ENCODE measurements around the gene AK5. TPM values are rescaled to one million over a fixed set of nuclear protein-coding genes. Genes with fewer than 3 reads are reported as not detected.

The AK5 gene
- polyA plus RNA-seq, 12 donors: 6.1 to 14.5 (median 10.2) TPM; not detected in 1

GRCh38 chr1:77540501-77541161 is 258.8 kb downstream of the AK5 start:
- no peak for DNase-seq

GRCh38 chr1:77541162-77541545 is 259.3 kb downstream of the AK5 start:
- DNase-seq: no peak

- no peak for DNase-seq
Measured at GRCh38 chr1:77542813-77543420, 261.1 kb downstream of the AK5 start.

- no peak for DNase-seq
Measured at GRCh38 chr1:77543822-77544448, 262.1 kb downstream of the AK5 start.

DNA sequence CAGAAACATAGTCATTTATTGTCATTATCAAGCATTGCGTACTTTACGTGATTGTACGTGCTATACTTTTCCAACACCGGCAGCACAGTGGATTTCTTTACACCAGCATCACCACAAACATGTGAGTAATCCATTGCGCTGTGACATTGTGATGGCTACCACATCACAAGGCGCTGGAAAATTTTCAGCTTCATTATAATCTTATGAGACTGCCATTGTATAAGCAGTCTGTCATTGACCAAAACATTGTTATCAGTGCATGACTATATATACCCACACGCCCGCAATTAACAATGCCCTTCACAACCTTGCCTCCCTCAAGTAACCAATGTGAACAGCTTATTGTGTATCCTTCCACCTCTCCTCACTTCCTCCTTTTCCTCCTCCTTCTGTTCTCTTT is 263.0 kb downstream of the AK5 start:
- DNase-seq: no peak

DNA sequence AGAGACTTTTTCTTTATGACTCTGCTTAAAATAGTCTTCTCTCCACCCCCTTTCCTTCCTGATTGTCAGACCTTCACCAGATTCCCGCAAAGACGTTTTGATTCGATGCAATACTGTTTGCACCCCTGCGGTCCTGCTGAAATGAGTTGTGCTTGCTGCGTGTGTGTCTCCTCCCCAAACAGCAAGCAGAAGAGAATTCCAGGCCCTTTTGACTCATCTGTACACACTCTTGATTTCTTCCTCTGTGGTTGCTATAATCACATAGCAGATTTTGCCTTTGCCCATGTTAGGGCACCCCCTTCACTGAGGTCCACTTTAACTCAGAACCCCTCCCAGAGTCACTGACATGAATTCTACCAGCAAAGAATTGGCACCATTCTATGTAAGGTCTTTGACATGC is 264.2 kb downstream of the AK5 start:
- no peak for DNase-seq

GRCh38 chr1:77546890-77547289 is 265.1 kb downstream of the AK5 start:
- DNase-seq: no peak

GRCh38 chr1:77548285-77548684 is 266.5 kb downstream of the AK5 start:
- DNase-seq: no peak

- DNase-seq: no peak
Measured at GRCh38 chr1:77550135-77550534, 268.3 kb downstream of the AK5 start.

GRCh38 chr1:77552626-77553025 is 270.8 kb downstream of the AK5 start:
- DNase-seq: no peak

GRCh38 chr1:77553568-77554291 is 271.9 kb downstream of the AK5 start:
- no peak for DNase-seq

- no peak for DNase-seq
Measured at GRCh38 chr1:77556045-77556444, 274.2 kb downstream of the AK5 start.

DNA sequence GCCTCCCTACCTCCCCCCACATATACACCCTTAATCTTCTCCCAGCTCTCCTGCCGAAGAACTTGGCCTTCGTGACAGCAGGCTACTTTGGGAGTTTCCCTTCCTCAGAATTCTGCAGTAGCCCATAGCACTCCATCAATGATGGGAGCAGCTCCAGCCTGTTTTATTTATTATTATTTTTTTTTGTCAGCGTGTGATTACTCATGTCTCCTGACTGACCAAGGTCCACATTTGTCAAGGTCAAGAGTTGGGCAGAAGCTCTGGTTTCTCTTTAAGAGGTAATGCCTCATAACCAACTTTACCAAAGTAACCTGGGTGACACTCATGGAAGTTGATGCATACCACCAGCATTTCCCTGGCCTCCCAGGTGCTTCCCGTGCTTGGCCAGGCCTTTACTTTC is 275.2 kb downstream of the AK5 start:
- no peak for DNase-seq

GRCh38 chr1:77558591-77559164 is 276.9 kb downstream of the AK5 start:
- DNase-seq: no peak

DNA sequence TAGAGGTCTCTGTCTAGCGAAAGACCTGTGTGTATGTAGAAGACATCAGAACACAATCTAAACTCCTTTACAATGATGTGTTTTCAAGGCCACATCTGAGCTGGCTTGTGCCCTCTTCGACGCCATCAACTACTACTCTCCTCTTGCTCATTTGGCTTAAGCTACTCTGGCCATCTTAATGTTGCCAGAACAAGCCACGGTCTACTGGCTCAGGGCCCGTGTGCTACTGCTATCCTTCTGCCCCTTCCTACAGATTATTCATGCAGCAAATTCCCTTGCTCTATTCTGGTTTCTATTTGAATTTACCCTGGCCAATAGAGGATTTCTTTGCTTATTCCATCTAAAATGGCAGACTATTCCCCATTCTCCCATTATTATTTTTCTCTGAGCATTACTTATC is 278.9 kb downstream of the AK5 start:
- no peak for DNase-seq

- no peak for DNase-seq
Measured at GRCh38 chr1:77562596-77563150, 280.9 kb downstream of the AK5 start.

GRCh38 chr1:77565321-77565720 is 283.5 kb downstream of the AK5 start:
- DNase-seq: no peak

DNA sequence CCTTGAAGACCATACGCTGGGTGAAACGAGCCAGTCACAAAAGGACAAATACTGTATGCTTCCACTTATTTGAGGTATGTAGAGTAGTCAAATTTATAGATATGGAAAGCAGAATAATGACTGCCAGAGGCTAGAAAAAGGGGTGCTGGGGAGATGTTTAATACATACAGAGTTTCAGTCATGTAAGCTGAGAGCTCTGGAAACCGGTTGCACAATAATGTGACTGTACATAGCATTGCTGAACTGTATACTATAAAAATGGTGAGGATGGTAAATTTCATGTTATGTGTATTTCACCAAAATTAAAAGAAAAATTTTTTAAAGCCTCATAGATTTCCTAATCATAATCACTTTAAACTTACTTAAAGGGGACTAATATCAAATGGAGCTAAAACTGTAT is 289.8 kb downstream of the AK5 start:
- DNase-seq: no peak

GRCh38 chr1:77579547-77579946 is 297.7 kb downstream of the AK5 start:
- DNase-seq: no peak

DNA sequence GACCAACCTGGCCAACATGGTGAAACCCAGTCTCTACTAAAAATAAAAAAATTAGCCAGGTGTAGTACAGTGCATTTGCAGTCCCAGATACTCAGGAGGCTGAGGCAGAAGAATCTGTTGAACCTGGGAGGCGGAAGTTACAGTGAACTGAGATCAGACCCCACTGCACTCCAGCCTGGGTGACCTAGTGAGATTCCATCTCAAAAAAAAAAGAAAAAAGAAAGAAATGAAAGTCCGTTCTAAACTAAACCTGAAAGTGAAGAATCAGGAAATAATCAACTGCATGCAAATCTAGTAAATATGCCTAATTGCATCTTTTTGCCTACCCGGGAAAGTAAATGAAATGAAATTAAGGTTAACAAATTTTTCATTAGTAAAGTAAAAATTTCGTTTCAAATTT is 301.1 kb downstream of the AK5 start:
- DNase-seq: no peak

DNA sequence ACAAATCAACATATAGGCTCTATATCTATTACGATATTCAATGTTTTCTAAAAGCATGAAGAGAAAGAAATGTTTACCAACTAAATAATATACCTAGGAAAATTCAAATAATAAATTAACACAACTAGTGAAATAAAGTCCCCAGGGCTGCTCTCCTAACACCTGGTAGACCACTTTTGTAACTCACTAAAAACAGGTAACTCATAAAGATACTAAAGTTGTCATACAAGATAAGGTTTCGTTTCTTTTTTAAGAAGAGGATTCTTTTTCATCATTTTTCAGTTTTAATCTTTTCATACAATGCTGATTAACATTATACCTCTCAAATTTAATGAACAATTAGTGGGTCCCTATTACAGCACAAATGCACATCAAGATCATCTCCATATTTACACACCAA is 301.7 kb downstream of the AK5 start:
- no peak for DNase-seq

- DNase-seq: no peak
Measured at GRCh38 chr1:77584884-77585283, 303.1 kb downstream of the AK5 start.
